SK-N-SH (cell line): ENCODE measurements around the gene SLC16A11.

Source experiments
- EZH2phosphoT487 ChIP-seq: fragments of 200-600 bp; sonication (generic); IDR thresholded peaks from 2 replicates; pipeline ENCODE4 v1.6.1; 2017; ENCODE audit warnings: low read depth, mixed run types, mild to moderate bottlenecking, antibody characterized with exemption, moderate library complexity, borderline replicate concordance
- RFX5 ChIP-seq: IDR thresholded peaks from 2 replicates; pipeline ENCODE4 v1.6.1; 2012; ENCODE audit warnings: mild to moderate bottlenecking, improper control_type of control experiment, low read length
- TF ChIP-seq, protein P1 (sequence below): fragments of 200-600 bp; sonication (generic); IDR thresholded peaks from 2 replicates; pipeline ENCODE4 v1.6.1; 2017; ENCODE audit warnings: antibody characterized with exemption, mild to moderate bottlenecking, moderate library complexity

DNA sequence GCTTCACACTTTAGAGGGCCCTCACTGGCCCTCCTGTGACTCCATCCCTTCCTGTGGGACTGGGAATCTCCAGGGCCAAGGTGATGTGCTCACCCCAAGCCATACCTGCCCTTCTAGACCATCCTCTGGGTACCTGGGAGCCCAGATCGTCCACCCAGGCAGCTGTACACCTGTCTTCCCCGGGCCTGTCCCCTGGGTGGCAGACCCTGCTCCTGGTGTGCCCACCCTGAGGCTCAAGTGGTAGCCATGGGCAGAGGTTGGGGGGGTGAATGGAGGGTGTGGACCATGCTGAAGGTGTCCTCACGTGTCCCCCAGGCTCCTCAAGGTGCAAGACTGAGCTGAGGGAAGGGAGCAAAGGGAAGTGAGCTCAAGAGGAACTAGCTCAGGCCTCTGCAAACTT, 26.8 kb upstream of the SLC16A11 start:
- no peak for TF ChIP-seq RFX5
- TF ChIP-seq, protein P1, sequence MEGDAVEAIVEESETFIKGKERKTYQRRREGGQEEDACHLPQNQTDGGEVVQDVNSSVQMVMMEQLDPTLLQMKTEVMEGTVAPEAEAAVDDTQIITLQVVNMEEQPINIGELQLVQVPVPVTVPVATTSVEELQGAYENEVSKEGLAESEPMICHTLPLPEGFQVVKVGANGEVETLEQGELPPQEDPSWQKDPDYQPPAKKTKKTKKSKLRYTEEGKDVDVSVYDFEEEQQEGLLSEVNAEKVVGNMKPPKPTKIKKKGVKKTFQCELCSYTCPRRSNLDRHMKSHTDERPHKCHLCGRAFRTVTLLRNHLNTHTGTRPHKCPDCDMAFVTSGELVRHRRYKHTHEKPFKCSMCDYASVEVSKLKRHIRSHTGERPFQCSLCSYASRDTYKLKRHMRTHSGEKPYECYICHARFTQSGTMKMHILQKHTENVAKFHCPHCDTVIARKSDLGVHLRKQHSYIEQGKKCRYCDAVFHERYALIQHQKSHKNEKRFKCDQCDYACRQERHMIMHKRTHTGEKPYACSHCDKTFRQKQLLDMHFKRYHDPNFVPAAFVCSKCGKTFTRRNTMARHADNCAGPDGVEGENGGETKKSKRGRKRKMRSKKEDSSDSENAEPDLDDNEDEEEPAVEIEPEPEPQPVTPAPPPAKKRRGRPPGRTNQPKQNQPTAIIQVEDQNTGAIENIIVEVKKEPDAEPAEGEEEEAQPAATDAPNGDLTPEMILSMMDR: no peak
- no peak for TF ChIP-seq EZH2phosphoT487
